Measurements from ENCODE around the gene OSMR.

DNA sequence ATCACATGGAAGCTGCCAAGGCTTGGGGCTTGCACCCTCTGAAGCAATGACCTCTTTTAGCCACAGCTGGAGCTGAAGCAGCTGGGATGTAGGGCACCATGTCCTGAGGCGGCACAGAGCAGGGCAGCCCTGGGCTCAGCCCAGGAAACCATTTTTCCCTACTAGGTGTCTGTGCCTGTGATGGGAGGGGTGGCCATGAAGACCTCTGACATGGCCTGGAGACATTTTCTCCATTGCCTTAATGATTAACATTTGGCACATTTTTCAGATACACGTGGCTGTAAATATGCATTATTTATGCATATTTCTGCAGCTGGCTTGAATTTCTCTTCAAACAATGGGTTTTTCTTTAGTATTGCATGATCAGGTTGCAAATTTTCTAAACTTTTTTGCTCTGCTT is 81.7 kb downstream of the OSMR start:
- TF ChIP-seq, protein P1, sequence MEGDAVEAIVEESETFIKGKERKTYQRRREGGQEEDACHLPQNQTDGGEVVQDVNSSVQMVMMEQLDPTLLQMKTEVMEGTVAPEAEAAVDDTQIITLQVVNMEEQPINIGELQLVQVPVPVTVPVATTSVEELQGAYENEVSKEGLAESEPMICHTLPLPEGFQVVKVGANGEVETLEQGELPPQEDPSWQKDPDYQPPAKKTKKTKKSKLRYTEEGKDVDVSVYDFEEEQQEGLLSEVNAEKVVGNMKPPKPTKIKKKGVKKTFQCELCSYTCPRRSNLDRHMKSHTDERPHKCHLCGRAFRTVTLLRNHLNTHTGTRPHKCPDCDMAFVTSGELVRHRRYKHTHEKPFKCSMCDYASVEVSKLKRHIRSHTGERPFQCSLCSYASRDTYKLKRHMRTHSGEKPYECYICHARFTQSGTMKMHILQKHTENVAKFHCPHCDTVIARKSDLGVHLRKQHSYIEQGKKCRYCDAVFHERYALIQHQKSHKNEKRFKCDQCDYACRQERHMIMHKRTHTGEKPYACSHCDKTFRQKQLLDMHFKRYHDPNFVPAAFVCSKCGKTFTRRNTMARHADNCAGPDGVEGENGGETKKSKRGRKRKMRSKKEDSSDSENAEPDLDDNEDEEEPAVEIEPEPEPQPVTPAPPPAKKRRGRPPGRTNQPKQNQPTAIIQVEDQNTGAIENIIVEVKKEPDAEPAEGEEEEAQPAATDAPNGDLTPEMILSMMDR (IDR thresholded peaks at IDR 0.05): no peak
- TF ChIP-seq POLR2A (IDR thresholded peaks at IDR 0.05): no peak
